ENCODE data around the gene ANAPC16.

DNA sequence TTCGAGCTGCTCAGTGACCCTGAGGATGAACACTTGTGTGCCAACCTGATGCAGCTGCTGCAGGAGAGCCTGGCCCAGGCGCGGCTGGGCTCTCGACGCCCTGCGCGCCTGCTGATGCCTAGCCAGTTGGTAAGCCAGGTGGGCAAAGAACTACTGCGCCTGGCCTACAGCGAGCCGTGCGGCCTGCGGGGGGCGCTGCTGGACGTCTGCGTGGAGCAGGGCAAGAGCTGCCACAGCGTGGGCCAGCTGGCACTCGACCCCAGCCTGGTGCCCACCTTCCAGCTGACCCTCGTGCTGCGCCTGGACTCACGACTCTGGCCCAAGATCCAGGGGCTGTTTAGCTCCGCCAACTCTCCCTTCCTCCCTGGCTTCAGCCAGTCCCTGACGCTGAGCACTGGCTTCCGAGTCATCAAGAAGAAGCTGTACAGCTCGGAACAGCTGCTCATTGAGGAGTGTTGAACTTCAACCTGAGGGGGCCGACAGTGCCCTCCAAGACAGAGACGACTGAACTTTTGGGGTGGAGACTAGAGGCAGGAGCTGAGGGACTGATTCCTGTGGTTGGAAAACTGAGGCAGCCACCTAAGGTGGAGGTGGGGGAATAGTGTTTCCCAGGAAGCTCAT is 59.0 kb downstream of the ANAPC16 start:
- no peak for TF ChIP-seq POLR2A (IDR thresholded peaks at IDR 0.05)
- TF ChIP-seq, protein P1, sequence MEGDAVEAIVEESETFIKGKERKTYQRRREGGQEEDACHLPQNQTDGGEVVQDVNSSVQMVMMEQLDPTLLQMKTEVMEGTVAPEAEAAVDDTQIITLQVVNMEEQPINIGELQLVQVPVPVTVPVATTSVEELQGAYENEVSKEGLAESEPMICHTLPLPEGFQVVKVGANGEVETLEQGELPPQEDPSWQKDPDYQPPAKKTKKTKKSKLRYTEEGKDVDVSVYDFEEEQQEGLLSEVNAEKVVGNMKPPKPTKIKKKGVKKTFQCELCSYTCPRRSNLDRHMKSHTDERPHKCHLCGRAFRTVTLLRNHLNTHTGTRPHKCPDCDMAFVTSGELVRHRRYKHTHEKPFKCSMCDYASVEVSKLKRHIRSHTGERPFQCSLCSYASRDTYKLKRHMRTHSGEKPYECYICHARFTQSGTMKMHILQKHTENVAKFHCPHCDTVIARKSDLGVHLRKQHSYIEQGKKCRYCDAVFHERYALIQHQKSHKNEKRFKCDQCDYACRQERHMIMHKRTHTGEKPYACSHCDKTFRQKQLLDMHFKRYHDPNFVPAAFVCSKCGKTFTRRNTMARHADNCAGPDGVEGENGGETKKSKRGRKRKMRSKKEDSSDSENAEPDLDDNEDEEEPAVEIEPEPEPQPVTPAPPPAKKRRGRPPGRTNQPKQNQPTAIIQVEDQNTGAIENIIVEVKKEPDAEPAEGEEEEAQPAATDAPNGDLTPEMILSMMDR (IDR thresholded peaks at IDR 0.05): peak; percentile 24 to 67
- peak in 1 of 3 donors; percentile 23 for TF ChIP-seq POLR2AphosphoS5 (IDR thresholded peaks at IDR 0.05)
- TF ChIP-seq EP300 (IDR thresholded peaks at IDR 0.05): no peak
